SK-N-MC (cell line): Measurements from ENCODE around the gene DMRT3.

Source experiments
- DNase-seq: peaks from one replicate; pipeline ENCODE4 v3.0.0-alpha.2; 2011; ENCODE audit warnings: low read depth, low spot score
- H3K27ac ChIP-seq: fragments of 200-600 bp; sonication (generic); 2 replicates; pipeline ENCODE4 v1.5.1; 2016; ENCODE audit warnings: mixed run types
- H3K36me3 ChIP-seq: fragments of 200-600 bp; sonication (generic); 2 replicates; pipeline ENCODE4 v1.6.1; 2017; ENCODE audit warnings: antibody characterized with exemption, low read length, mixed read lengths; ENCODE audit not compliant: insufficient read depth
- H3K4me3 ChIP-seq: fragments of 200-600 bp; sonication (generic); 2 replicates; pipeline ENCODE4 v1.5.1; 2016
- H3K9ac ChIP-seq: fragments of 200-600 bp; sonication (generic); 2 replicates; pipeline ENCODE4 v1.8.0; 2017; ENCODE audit warnings: mixed run types, mixed read lengths; ENCODE audit not compliant: insufficient read length
- H3K9me3 ChIP-seq: fragments of 200-600 bp; sonication (generic); 2 replicates; pipeline ENCODE4 v1.6.1; 2017; ENCODE audit warnings: low read depth, mild to moderate bottlenecking, antibody characterized with exemption, low read length, moderate library complexity, mixed read lengths
- EZH2 ChIP-seq: fragments of 200-600 bp; sonication (generic); IDR thresholded peaks from one replicate; pipeline ENCODE4 v1.6.1; 2017; ENCODE audit warnings: antibody characterized with exemption
- FOXP2 ChIP-seq: optimal IDR thresholded peaks from 2 replicates; pipeline ENCODE3; 2011; ENCODE audit warnings: mild to moderate bottlenecking, moderate library complexity; ENCODE audit not compliant: insufficient read depth; ENCODE audit errors: extremely low read length, control extremely low read depth
- POLR2AphosphoS5 ChIP-seq: IDR thresholded peaks from 2 replicates; pipeline ENCODE4 v1.6.1; 2012; ENCODE audit warnings: mild to moderate bottlenecking, low read depth, low read length, borderline replicate concordance

The DMRT3 gene

GRCh38 chr9:947985-948384 is 28.5 kb upstream of the DMRT3 start:
- H3K27ac ChIP-seq, result no peak overlapping the region
- no peaks in the 10 kb centered on the region for H3K36me3 ChIP-seq
- TF ChIP-seq FOXP2, result no peak
- no peak for DNase-seq
- no peaks in the 10 kb centered on the region for H3K9me3 ChIP-seq
- no peak overlapping the region for H3K4me3 ChIP-seq
- H3K9ac ChIP-seq, result no peak overlapping the region

- Histone ChIP-seq H3K9me3 (no peaks in the 10 kb centered on the region), H3K36me3 (no peaks in the 10 kb centered on the region), H3K4me3 (no peak overlapping the region), H3K9ac (no peak overlapping the region), H3K27ac (no peak overlapping the region)
- DNase-seq, result no peak
- TF ChIP-seq EZH2 (no peak), FOXP2 (no peak), POLR2AphosphoS5 (no peak)
Observed at GRCh38 chr9:948497-948896, 28.0 kb upstream of the DMRT3 start.

- TF ChIP-seq EZH2, result no peak
- TF ChIP-seq FOXP2, result no peak
- TF ChIP-seq POLR2AphosphoS5, result no peak
- Histone ChIP-seq H3K9me3 (no peaks in the 10 kb centered on the region), H3K9ac (no peak overlapping the region), H3K27ac (no peak overlapping the region), H3K36me3 (no peaks in the 10 kb centered on the region), H3K4me3 (no peak overlapping the region)
- no peak for DNase-seq
Observed at GRCh38 chr9:950139-950538, 26.3 kb upstream of the DMRT3 start.

GRCh38 chr9:952546-952945 is 23.9 kb upstream of the DMRT3 start:
- Histone ChIP-seq H3K9ac (no peak overlapping the region), H3K9me3 (no peaks in the 10 kb centered on the region), H3K27ac (no peak overlapping the region), H3K36me3 (no peaks in the 10 kb centered on the region), H3K4me3 (no peak overlapping the region)
- TF ChIP-seq FOXP2, result no peak
- TF ChIP-seq POLR2AphosphoS5, result no peak
- TF ChIP-seq EZH2, result no peak
- no peak for DNase-seq

GRCh38 chr9:959105-959504 is 17.4 kb upstream of the DMRT3 start:
- no peaks in the 10 kb centered on the region for H3K9me3 ChIP-seq
- no peak for DNase-seq
- H3K36me3 ChIP-seq, result no peaks in the 10 kb centered on the region
- no peak overlapping the region for H3K27ac ChIP-seq
- no peak for TF ChIP-seq EZH2
- no peak overlapping the region for H3K9ac ChIP-seq
- no peak overlapping the region for H3K4me3 ChIP-seq

GRCh38 chr9:959914-960313 is 16.5 kb upstream of the DMRT3 start:
- H3K4me3 ChIP-seq, result no peak overlapping the region
- H3K9me3 ChIP-seq, result no peaks in the 10 kb centered on the region
- TF ChIP-seq FOXP2 (no peak), POLR2AphosphoS5 (no peak), EZH2 (no peak)
- no peak overlapping the region for H3K27ac ChIP-seq
- H3K9ac ChIP-seq, result no peak overlapping the region
- H3K36me3 ChIP-seq, result no peaks in the 10 kb centered on the region
- no peak for DNase-seq

- no peak overlapping the region for H3K27ac ChIP-seq
- TF ChIP-seq EZH2 (no peak), POLR2AphosphoS5 (no peak), FOXP2 (no peak)
- H3K36me3 ChIP-seq, result no peaks in the 10 kb centered on the region
- no peak overlapping the region for H3K4me3 ChIP-seq
- DNase-seq, result no peak
- H3K9ac ChIP-seq, result no peak overlapping the region
- no peaks in the 10 kb centered on the region for H3K9me3 ChIP-seq
Observed at GRCh38 chr9:962023-962422, 14.4 kb upstream of the DMRT3 start.

- no peak for TF ChIP-seq FOXP2
- no peak for TF ChIP-seq POLR2AphosphoS5
- no peak for TF ChIP-seq EZH2
- Histone ChIP-seq H3K36me3 (no peaks in the 10 kb centered on the region), H3K9me3 (no peaks in the 10 kb centered on the region), H3K4me3 (no peak overlapping the region), H3K27ac (no peak overlapping the region), H3K9ac (no peak overlapping the region)
- DNase-seq, result no peak
Observed at GRCh38 chr9:965497-965896, 11.0 kb upstream of the DMRT3 start.

- no peak overlapping the region for H3K9ac ChIP-seq
- no peak for DNase-seq
- H3K27ac ChIP-seq, result no peak overlapping the region
- no peak for TF ChIP-seq EZH2
- no peak for TF ChIP-seq POLR2AphosphoS5
- no peak for TF ChIP-seq FOXP2
- no peaks in the 10 kb centered on the region for H3K36me3 ChIP-seq
- H3K4me3 ChIP-seq, result no peak overlapping the region
- H3K9me3 ChIP-seq, result no peaks in the 10 kb centered on the region
Observed at GRCh38 chr9:966870-967269, 9.6 kb upstream of the DMRT3 start.
